Pancreas (tissue), 10 donors: ENCODE data around the gene FBLN7. TPM values are rescaled to one million over a fixed set of nuclear protein-coding genes. Genes with fewer than 3 reads are reported as not detected.

Source experiments
- ATAC-seq, 4 donors: fragments of 200-7000 bp; cut with Tn5 transposase; one replicate each; pipeline versions ENCODE4 v1.8.0 to v1.9.1; 2020; ENCODE audit warnings: mild to moderate bottlenecking in 4 of 4, moderate library complexity in 4 of 4
- DNase-seq, 6 donors: peaks; one replicate each; pipeline ENCODE4 v3.0.0-alpha.2; 2020
- FAIRE-seq: peaks from 2 replicates; lab custom pipeline; 2012; peaks lifted over from hg19 to GRCh38; lab: Jason Lieb, UNC
- H3K27ac ChIP-seq, 4 donors: fragments of 200-600 bp; sonication (generic); 1 replicate in 3 of 4; 2 replicates in 1 of 4; pipeline versions ENCODE4 v1.5.0 to v1.8.0; 2020
- H3K27me3 ChIP-seq, 4 donors: fragments of 200-600 bp; one replicate each; pipeline ENCODE4 v1.8.0; 2021
- H3K36me3 ChIP-seq, 3 donors: fragments of 200-600 bp; sonication (generic) in 1 of 3; one replicate each; pipeline versions ENCODE4 v1.5.0 to v1.8.0; 2020 to 2021
- H3K4me1 ChIP-seq, 3 donors: fragments of 200-600 bp; one replicate each; pipeline ENCODE4 v1.8.0; 2021
- H3K4me3 ChIP-seq, 4 donors: fragments of 200-600 bp; sonication (generic) in 2 of 4; one replicate each; pipeline versions ENCODE4 v1.5.0 to v1.8.0; 2020 to 2021
- H3K9me3 ChIP-seq, 4 donors: fragments of 200-600 bp; one replicate each; pipeline ENCODE4 v1.8.0; 2021
- CTCF ChIP-seq, 4 donors: fragments of 200-600 bp; sonication (generic) in 3 of 4; IDR thresholded peaks; one replicate each; pipeline versions ENCODE4 v1.5.0 to v1.8.0; 2021; ENCODE audit warnings: antibody characterized with exemption in 4 of 4
- WGBS, 2 donors: extraction: QIAGEN DNeasy Blood & Tissue Kit; methylation state at CpG; one replicate each; pipeline ENCODE4 v1.1.7; 2013; 5-methylcytosine and 5-hydroxymethylcytosine counted together
- intact Hi-C, 3 donors: fragments of 100-400 bp; cut with DNase I; formaldehyde crosslinking; loops; one replicate each; pipeline versions ENCODE4 v1.11.1 to v1.14.2; 2022
- polyA plus RNA-seq, 2 donors: library from polyadenylated mRNA; stranded (reverse); fragments of 200-250 nt; gene quantifications; one replicate each; pipeline ENCODE4 v1.2.3, GENCODE V29; 2013
- total RNA-seq, 6 donors: library from RNA; stranded (reverse); fragmentation: NEBNext Ultra II Directional in 4 of 6; extraction: Animal tissue kit (Norgen Biotek cat#: 25700) in 4 of 6; gene quantifications; one replicate each; pipeline versions ENCODE4 v1.2.1 to v1.2.4, GENCODE V29; 2021 to 2023
- donor health status: healthy with polysubstance abuse.
- donor health status: DM: no; HTN: no; CAD: no; lungs with moderate emphysema.
- donor health status: DM: no; HTN: no; CAD: no.
- donor health status: control.
- donor health status: control.
- donor health status: Bipolar disorder and iron deficiency.
- donor health status: DM: yes; HTN: yes; CAD: no.
- donor health status: DM: no; HTN: no; CAD: no.
- donor health status: DM: no; HTN: no; CAD: no.
- donor health status: DM: yes; HTN: yes; CAD: no.

The FBLN7 gene
- total and polyA plus RNA-seq, 8 donors = 0.51 to 2.8 (median 0.83) TPM

GRCh38 chr2:112153501-112153900 lies 15.3 kb downstream of the FBLN7 start:
- Histone ChIP-seq H3K27ac (no peak overlapping the region), H3K4me1 (no peaks in the 10 kb centered on the region), H3K27me3 (no peaks in the 10 kb centered on the region), H3K36me3 (no peaks in the 10 kb centered on the region), H3K4me3 (no peak overlapping the region), H3K9me3 (no peaks in the 10 kb centered on the region)
- DNase-seq (no peak), FAIRE-seq (no peak), ATAC-seq (no peak)
- TF ChIP-seq CTCF (IDR thresholded peaks at IDR 0.05) = no peak
- 95 to 98% methylated on average over 10 of the region's 10 CpGs for WGBS, 2 donors
- intact Hi-C loops = no loop called here

GRCh38 chr2:112154246-112155117 lies 16.3 kb downstream of the FBLN7 start:
- Histone ChIP-seq H3K4me1 (no peaks in the 10 kb centered on the region), H3K27me3 (no peaks in the 10 kb centered on the region), H3K27ac (no peak overlapping the region), H3K9me3 (no peaks in the 10 kb centered on the region), H3K36me3 (no peaks in the 10 kb centered on the region), H3K4me3 (no peak overlapping the region)
- no peak for TF ChIP-seq CTCF (IDR thresholded peaks at IDR 0.05)
- no peak for DNase-seq
- WGBS, 2 donors = 79 to 80% methylated on average over 14 of the region's 14 CpGs
- FAIRE-seq = no peak
- intact Hi-C loops = no loop called here
- ATAC-seq = no peak

GRCh38 chr2:112155331-112156151 lies 17.4 kb downstream of the FBLN7 start:
- WGBS, 2 donors = 73 to 76% methylated on average over 27 of the region's 27 CpGs
- Histone ChIP-seq H3K4me1 (no peaks in the 10 kb centered on the region), H3K27me3 (no peaks in the 10 kb centered on the region), H3K27ac (no peak overlapping the region), H3K9me3 (no peaks in the 10 kb centered on the region), H3K4me3 (no peak overlapping the region), H3K36me3 (no peaks in the 10 kb centered on the region)
- DNase-seq (no peak), ATAC-seq (no peak), FAIRE-seq (no peak)
- intact Hi-C loops = no loop called here
- TF ChIP-seq CTCF (IDR thresholded peaks at IDR 0.05) = no peak

- 68 to 74% methylated on average over 21 of the region's 21 CpGs for WGBS, 2 donors
Measured at GRCh38 chr2:112156152-112156986, 18.2 kb downstream of the FBLN7 start.

More at GRCh38 chr2:112156152-112156986, 18.2 kb downstream of the FBLN7 start:
- H3K4me3 ChIP-seq = no peak overlapping the region
- intact Hi-C loops = no loop called here
- no peaks in the 10 kb centered on the region for H3K36me3 ChIP-seq
- no peak for FAIRE-seq
- H3K4me1 ChIP-seq = no peaks in the 10 kb centered on the region
- TF ChIP-seq CTCF (IDR thresholded peaks at IDR 0.05) = no peak
- H3K27me3 ChIP-seq = no peaks in the 10 kb centered on the region
- ATAC-seq = no peak
- DNase-seq = no peak
- no peak overlapping the region for H3K27ac ChIP-seq
- H3K9me3 ChIP-seq = no peaks in the 10 kb centered on the region
